HG03354 (cell line): Measurements from ENCODE around the gene PCDHA9.
"Not testable (repeated sequence)": the region's sequence is repeated elsewhere in the genome, so short reads cannot be mapped to it uniquely, and the experiment has no call there.

Source experiments
- ATAC-seq: cut with Tn5 transposase; IDR thresholded peaks from one replicate; pipeline ENCODE4 v1.9.1; 2021; ENCODE audit warnings: mild to moderate bottlenecking; ENCODE audit not compliant: unreplicated experiment, poor library complexity, severe bottlenecking

Gene PCDHA9

DNA sequence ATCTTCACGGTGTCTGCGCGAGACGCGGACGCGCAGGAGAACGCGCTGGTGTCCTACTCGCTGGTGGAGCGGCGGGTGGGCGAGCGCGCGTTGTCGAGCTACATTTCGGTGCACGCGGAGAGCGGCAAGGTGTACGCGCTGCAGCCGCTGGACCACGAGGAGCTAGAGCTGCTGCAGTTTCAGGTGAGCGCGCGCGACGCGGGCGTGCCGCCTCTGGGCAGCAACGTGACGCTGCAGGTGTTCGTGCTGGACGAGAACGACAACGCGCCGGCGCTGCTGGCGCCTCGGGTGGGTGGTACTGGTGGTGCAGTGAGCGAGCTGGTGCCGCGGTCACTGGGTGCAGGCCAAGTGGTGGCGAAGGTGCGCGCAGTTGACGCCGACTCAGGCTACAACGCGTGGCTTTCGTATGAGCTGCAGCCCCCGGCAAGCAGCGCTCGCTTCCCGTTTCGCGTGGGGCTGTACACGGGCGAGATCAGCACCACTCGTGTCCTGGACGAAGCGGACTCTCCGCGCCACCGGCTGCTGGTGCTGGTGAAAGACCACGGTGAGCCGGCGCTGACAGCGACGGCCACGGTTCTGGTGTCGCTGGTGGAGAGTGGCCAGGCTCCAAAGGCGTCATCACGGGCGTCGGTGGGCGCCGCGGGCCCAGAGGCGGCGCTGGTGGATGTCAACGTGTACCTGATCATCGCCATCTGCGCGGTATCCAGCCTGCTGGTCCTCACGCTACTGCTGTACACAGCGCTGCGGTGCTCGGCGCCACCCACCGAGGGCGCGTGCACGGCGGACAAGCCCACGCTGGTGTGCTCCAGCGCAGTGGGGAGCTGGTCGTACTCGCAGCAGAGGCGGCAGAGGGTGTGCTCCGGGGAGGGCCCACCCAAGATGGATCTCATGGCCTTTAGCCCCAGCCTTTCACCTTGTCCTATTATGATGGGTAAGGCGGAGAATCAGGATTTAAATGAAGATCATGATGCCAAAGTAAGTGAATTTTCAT, 18.4 kb upstream of the PCDHA9 start:
- not testable (repeated sequence) for ATAC-seq

GRCh38 chr5:140833993-140834392, 14.2 kb upstream of the PCDHA9 start, which contains the start of gene PCDHA7:
Gene PCDHA7 (plus strand): TSS chr5:140834269. CDS start chr5:140834384, 115 bp downstream.
- ATAC-seq, result no peak

- ATAC-seq, result not testable (repeated sequence)
These were observed 13.7 kb upstream of the PCDHA9 start for GRCh38 chr5:140834439-140835008.

GRCh38 chr5:140835622-140836510, 12.3 kb upstream of the PCDHA9 start:
- no peak for ATAC-seq

DNA sequence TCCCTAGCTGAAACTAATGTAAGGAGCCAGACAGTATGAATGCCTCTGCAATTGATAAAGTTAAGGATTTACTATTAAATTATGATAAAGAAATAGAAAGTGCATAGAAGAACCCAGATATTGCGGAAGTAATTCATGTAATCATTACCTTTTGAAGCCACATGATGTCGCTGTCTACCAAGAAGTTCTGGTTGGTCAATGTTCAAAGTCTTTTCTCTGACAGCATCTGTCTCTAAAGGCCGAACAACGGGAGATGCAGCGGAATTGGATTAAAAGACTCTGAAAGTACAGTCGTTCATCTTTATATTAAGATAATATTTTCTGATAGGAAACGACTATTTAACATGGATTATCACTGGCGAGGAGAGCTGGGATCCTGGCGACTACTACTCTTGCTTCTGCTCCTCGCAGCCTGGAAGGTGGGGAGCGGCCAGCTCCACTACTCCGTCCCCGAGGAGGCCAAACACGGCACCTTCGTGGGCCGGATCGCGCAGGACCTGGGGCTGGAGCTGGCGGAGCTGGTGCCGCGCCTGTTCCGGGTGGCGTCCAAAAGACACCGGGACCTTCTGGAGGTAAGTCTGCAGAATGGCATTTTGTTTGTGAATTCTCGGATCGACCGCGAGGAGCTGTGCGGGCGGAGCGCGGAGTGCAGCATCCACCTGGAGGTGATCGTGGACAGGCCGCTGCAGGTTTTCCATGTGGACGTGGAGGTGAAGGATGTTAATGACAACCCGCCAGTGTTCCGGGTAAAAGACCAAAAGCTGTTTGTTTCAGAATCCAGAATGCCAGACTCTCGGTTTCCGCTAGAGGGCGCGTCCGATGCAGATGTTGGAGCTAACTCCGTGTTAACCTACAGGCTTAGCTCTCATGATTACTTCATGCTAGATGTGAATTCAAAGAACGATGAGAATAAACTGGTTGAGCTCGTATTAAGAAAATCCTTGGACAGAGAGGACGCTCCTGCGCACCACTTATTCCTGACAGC, 6.9 kb upstream of the PCDHA9 start, which contains the start of gene PCDHA8:
PCDHA8 (plus strand) TSS at position 210 of the 985 bp plus-strand sequence; CDS start at position 345, 135 bp downstream.
- ATAC-seq, result no peak

GRCh38 chr5:140842798-140843733, 5.1 kb upstream of the PCDHA9 start:
- ATAC-seq, result no peak

GRCh38 chr5:140849831-140850634, 1.9 kb downstream of the PCDHA9 start:
- ATAC-seq, result not testable (repeated sequence)

DNA sequence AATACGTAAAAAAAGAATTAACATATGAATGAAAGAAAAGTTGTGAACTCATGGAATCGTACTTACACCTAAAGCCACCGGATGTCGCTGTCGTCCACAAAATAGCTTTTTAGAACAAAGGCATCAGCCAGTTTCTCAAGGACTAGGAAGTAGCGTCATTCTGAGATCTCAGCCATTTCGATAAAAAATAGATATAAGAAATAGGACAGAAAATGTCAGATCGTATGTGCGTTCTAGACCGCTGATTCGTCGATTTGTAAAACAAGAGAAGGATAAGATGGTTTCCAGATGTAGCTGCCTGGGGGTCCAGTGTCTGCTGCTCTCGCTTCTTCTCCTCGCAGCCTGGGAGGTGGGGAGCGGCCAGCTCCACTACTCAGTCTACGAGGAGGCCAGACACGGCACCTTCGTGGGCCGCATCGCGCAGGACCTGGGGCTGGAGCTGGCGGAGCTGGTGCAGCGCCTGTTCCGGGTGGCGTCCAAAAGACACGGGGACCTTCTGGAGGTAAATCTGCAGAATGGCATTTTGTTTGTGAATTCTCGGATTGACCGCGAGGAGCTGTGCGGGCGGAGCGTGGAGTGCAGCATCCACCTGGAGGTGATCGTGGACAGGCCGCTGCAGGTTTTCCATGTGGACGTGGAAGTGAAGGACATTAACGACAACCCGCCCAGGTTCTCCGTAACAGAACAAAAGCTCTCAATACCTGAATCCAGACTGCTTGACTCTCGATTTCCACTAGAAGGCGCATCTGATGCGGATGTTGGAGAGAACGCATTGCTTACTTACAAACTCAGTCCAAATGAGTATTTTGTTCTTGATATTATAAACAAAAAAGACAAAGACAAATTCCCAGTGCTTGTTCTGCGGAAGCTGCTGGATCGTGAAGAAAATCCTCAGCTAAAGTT, 7.8 kb downstream of the PCDHA9 start, which contains the start of gene PCDHA10:
PCDHA10 (plus strand) TSS at position 126 of the 903 bp plus-strand sequence; CDS start at position 278, 152 bp downstream.
- no peak for ATAC-seq

GRCh38 chr5:140857177-140857986, 9.2 kb downstream of the PCDHA9 start:
- no peak for ATAC-seq

GRCh38 chr5:140857987-140858240, 9.7 kb downstream of the PCDHA9 start:
- no peak for ATAC-seq

- ATAC-seq, result no peak
These were observed 14.5 kb downstream of the PCDHA9 start for GRCh38 chr5:140862441-140863295.

DNA sequence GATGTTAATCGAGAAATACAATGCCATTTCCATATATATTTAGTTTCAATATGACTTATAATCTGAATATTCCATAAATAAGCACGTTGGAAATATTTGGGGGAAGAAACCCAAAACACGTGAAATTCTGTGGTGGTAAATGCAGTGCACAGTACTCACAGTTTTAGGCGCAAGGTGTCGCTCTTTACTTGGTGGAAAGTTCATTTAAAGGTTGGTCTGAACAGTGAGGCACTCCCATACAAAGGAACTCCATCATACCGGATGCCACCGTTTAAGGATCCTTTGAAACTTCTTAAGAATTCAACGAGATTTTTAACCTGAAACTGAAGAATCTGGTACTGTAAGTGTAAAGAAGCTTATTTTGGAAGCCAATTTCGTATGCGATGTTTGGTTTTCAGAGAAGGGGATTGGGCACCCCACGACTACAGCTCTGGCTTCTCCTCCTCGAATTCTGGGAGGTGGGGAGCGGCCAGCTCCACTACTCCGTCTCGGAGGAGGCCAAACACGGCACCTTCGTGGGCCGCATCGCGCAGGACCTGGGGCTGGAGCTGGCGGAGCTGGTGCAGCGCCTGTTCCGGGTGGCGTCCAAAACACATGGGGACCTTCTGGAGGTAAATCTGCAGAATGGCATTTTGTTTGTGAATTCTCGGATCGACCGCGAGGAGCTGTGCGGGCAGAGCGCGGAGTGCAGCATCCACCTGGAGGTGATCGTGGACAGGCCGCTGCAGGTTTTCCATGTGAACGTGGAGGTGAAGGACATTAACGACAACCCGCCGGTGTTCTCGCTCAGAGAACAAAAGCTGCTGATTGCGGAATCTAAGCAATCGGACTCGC, 20.8 kb downstream of the PCDHA9 start, which contains the start of gene PCDHA11:
PCDHA11 (plus strand) TSS at position 237 of the 834 bp plus-strand sequence; CDS start at position 384, 147 bp downstream.
- ATAC-seq, result no peak

GRCh38 chr5:140869555-140869886, 21.3 kb downstream of the PCDHA9 start:
- no peak for ATAC-seq
